ENCODE data around the gene OSGIN1.

The OSGIN1 gene

DNA sequence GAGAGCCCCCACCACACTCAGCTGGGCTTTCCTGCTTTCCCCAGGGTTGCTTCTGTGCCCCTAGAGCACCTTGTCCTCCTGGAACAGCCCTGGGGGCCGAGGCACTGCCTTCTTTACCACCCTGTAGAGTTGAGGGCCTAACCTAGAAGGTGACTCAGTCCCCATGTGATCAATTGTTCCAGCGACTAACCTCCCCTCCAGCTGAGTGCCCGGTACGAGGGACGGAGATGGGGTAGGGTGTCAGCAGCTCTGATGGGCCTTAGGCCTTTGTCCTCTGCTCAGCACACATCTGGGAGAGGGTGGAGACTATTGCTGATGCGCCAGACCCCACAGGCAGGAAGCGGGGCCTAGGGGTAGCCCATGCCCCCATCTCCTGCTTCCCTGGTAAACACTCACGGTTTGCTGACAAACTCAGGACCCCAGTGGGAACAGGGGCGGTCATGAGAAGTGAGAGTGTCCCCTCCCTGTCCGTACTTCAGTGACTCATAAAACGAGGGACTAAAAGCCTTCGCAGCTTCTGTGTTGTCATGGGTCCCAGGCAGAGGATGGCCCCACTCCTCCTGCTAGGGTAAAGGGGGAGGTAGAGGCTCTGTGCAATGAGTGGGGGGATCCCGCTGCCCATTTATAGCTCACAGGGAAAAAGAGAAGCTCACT, 48.1 kb downstream of the OSGIN1 start:
- no peak overlapping the region for H3K4me3 Mint-ChIP-seq
- H3K27ac Mint-ChIP-seq, result no peak overlapping the region
- H3K27me3 Mint-ChIP-seq (ENCODE audit: low read depth), result peaks cover 25% of the 10 kb centered on the region
- TF ChIP-seq, protein P1, sequence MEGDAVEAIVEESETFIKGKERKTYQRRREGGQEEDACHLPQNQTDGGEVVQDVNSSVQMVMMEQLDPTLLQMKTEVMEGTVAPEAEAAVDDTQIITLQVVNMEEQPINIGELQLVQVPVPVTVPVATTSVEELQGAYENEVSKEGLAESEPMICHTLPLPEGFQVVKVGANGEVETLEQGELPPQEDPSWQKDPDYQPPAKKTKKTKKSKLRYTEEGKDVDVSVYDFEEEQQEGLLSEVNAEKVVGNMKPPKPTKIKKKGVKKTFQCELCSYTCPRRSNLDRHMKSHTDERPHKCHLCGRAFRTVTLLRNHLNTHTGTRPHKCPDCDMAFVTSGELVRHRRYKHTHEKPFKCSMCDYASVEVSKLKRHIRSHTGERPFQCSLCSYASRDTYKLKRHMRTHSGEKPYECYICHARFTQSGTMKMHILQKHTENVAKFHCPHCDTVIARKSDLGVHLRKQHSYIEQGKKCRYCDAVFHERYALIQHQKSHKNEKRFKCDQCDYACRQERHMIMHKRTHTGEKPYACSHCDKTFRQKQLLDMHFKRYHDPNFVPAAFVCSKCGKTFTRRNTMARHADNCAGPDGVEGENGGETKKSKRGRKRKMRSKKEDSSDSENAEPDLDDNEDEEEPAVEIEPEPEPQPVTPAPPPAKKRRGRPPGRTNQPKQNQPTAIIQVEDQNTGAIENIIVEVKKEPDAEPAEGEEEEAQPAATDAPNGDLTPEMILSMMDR (IDR thresholded peaks at IDR 0.05; ENCODE audit: unreplicated experiment in 3 of 3), result no peak
- no peaks in the 10 kb centered on the region for H3K36me3 Mint-ChIP-seq (ENCODE audit: low read depth)
- H3K4me1 Mint-ChIP-seq, result no peaks in the 10 kb centered on the region
- no peaks in the 10 kb centered on the region for H3K9me3 Mint-ChIP-seq

DNA sequence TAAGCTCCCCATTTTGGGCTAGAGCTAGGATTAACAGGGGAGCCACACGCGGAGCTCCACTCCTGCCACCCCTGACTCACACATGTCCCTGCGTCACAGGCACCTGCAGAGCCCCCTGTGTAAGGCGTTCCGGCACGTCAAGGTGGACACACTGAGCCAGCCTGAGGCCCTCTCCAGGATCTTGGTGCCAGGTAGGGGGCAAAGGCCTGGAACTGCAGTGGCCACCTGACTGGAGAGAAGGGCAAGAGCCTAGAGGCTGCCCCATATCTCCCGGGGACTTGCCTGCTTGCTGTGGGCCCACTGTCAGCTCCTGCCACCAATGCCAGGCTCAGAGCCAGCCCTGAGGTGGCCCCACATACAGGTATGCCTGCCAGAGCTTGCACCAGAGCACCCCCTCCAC, 48.7 kb downstream of the OSGIN1 start:
- H3K27me3 Mint-ChIP-seq (ENCODE audit: low read depth), result peaks cover 26% of the 10 kb centered on the region
- TF ChIP-seq, protein P1 (IDR thresholded peaks at IDR 0.05; ENCODE audit: unreplicated experiment in 3 of 3), result no peak

DNA sequence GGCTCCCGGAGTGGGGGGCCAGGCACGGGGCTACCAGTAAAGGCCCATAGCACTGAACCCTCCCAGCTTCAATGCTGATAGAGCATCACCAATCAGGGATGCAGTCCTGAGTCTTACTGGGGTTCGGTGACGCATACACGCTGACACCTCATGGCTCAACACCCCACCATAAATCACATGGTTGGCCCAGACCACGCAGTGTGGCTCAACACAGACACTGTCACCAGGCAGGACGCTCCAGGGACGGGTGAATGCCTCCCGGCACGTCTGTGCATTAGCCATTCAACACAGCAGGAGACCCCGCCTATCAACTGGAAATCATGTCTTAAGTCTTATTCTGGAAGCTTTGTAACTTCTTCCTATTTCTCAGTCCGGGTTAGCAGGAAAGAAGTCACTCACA, 50.0 kb downstream of the OSGIN1 start:
- Mint-ChIP-seq H3K9me3 (no peaks in the 10 kb centered on the region), H3K4me3 (no peak overlapping the region), H3K27me3 (ENCODE audit: low read depth) (peaks cover 26% of the 10 kb centered on the region), H3K27ac (no peak overlapping the region), H3K4me1 (no peaks in the 10 kb centered on the region), H3K36me3 (ENCODE audit: low read depth) (no peaks in the 10 kb centered on the region)
- TF ChIP-seq, protein P1 (IDR thresholded peaks at IDR 0.05; ENCODE audit: unreplicated experiment in 3 of 3), result no peak

More for the DNA sequence above, 48.7 kb downstream of the OSGIN1 start:
- Mint-ChIP-seq H3K36me3 (ENCODE audit: low read depth) (no peaks in the 10 kb centered on the region), H3K4me1 (no peaks in the 10 kb centered on the region), H3K27ac (no peak overlapping the region), H3K4me3 (no peak overlapping the region), H3K9me3 (no peaks in the 10 kb centered on the region)

DNA sequence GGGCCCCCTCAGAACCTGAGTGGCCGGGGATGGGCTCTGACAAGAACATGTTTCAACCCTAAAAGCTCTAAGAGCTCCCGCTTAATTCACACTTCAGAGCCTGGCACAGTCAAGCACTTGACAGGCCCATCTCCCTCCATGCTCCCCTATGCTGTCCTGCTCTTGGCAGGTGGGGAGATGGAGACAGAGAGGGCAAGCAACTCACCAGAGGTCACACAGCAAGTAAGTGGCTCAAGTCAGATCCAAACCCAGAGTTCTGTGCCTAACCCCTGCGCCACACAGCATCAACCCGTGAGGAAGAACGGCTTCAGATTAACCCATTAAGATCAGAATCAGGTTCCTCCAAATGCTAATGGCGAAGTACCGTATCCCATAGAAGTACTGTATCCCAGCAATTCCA, 51.4 kb downstream of the OSGIN1 start:
- TF ChIP-seq, protein P1 (IDR thresholded peaks at IDR 0.05; ENCODE audit: unreplicated experiment in 3 of 3), result no peak

DNA sequence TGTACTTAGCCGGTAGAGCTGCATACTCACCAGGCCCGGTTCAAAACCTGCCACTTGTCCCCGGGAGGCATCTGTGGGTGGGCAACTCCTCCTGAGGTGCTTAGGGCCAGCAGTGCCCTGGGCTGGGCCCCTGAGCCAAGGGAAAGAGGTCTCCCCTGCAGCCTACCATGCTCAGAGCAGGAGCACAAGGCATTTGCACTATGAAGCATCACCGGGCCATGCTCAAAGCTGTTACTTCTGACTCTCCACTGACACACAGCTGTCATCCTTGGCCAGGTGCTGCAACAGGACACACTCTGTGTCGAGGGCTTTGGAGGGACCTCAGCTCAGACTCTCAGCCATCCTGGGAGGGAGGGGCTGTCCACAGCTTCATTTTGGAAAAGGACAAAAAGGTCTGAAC, 52.4 kb downstream of the OSGIN1 start:
- peaks cover 26% of the 10 kb centered on the region for H3K27me3 Mint-ChIP-seq (ENCODE audit: low read depth)
- no peaks in the 10 kb centered on the region for H3K4me1 Mint-ChIP-seq
- H3K27ac Mint-ChIP-seq, result no peak overlapping the region
- TF ChIP-seq, protein P1 (IDR thresholded peaks at IDR 0.05; ENCODE audit: unreplicated experiment in 3 of 3), result no peak
- no peak overlapping the region for H3K4me3 Mint-ChIP-seq
- no peaks in the 10 kb centered on the region for H3K9me3 Mint-ChIP-seq
- no peaks in the 10 kb centered on the region for H3K36me3 Mint-ChIP-seq (ENCODE audit: low read depth)

More for the DNA sequence above, 51.4 kb downstream of the OSGIN1 start:
- no peaks in the 10 kb centered on the region for H3K9me3 Mint-ChIP-seq
- no peaks in the 10 kb centered on the region for H3K4me1 Mint-ChIP-seq
- H3K4me3 Mint-ChIP-seq, result no peak overlapping the region
- no peak overlapping the region for H3K27ac Mint-ChIP-seq
- no peaks in the 10 kb centered on the region for H3K36me3 Mint-ChIP-seq (ENCODE audit: low read depth)
- peaks cover 26% of the 10 kb centered on the region for H3K27me3 Mint-ChIP-seq (ENCODE audit: low read depth)

DNA sequence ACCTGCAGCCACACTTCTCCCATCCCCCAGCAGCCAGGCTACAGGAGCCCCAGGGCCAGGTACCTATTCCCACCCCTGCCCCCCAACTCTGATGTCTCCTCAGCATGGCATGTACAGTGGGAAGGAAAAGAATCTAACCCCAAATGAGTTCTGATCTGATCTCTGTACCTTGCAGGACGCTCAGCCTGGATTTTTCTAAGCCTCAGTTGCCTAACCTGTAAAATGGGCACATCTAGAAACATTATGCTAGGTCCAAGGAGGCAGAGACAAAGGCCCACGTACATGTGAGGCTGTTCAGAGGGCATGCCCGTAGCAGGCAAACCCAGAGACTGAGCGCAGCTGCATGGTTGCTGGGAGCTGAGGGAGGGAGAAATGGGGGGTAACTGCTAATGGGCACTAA, 54.5 kb downstream of the OSGIN1 start:
- TF ChIP-seq, protein P1 (IDR thresholded peaks at IDR 0.05; ENCODE audit: unreplicated experiment in 3 of 3), result no peak
- H3K4me1 Mint-ChIP-seq, result no peaks in the 10 kb centered on the region
- no peak overlapping the region for H3K4me3 Mint-ChIP-seq
- H3K9me3 Mint-ChIP-seq, result no peaks in the 10 kb centered on the region
- no peak overlapping the region for H3K27ac Mint-ChIP-seq
- no peaks in the 10 kb centered on the region for H3K36me3 Mint-ChIP-seq (ENCODE audit: low read depth)
- peaks cover 26% of the 10 kb centered on the region for H3K27me3 Mint-ChIP-seq (ENCODE audit: low read depth)
